NCI-H128 (cell line): ENCODE measurements around the gene VWA3B.

ENCODE experiments used
- DNase-seq: peaks from one replicate; lab custom pipeline; 2025; ENCODE audit not compliant: unreplicated experiment; lab: John Stamatoyannopoulos, UW

Gene VWA3B

GRCh38 chr2:98165516-98166071 is 78.6 kb downstream of the VWA3B start:
- DNase-seq, result no peak

GRCh38 chr2:98167916-98168315 is 80.9 kb downstream of the VWA3B start:
- no peak for DNase-seq

- no peak for DNase-seq
Observed at GRCh38 chr2:98170076-98170475, 83.1 kb downstream of the VWA3B start.

GRCh38 chr2:98172150-98172765 is 85.3 kb downstream of the VWA3B start:
- no peak for DNase-seq

- DNase-seq, result no peak
Observed at GRCh38 chr2:98172951-98173350, 86.0 kb downstream of the VWA3B start.

- DNase-seq, result no peak
Observed at GRCh38 chr2:98175811-98176210, 88.8 kb downstream of the VWA3B start.

- DNase-seq, result no peak
Observed at GRCh38 chr2:98177286-98177685, 90.3 kb downstream of the VWA3B start.

GRCh38 chr2:98177986-98178385 is 91.0 kb downstream of the VWA3B start:
- no peak for DNase-seq

- no peak for DNase-seq
Observed at GRCh38 chr2:98180456-98180855, 93.5 kb downstream of the VWA3B start.

- no peak for DNase-seq
Observed at GRCh38 chr2:98181346-98181745, 94.4 kb downstream of the VWA3B start.

- no peak for DNase-seq
Observed at GRCh38 chr2:98185801-98186200, 98.8 kb downstream of the VWA3B start.

- DNase-seq, result no peak
Observed at GRCh38 chr2:98187194-98187593, 100.2 kb downstream of the VWA3B start.

- no peak for DNase-seq
Observed at GRCh38 chr2:98188351-98189046, 101.5 kb downstream of the VWA3B start.

- no peak for DNase-seq
Observed at GRCh38 chr2:98191883-98192282, 104.9 kb downstream of the VWA3B start.

- DNase-seq, result no peak
Observed at GRCh38 chr2:98201576-98201975, 114.6 kb downstream of the VWA3B start.

GRCh38 chr2:98205889-98206288 is 118.9 kb downstream of the VWA3B start:
- no peak for DNase-seq

- DNase-seq, result no peak
Observed at GRCh38 chr2:98212092-98213000, 125.4 kb downstream of the VWA3B start.

GRCh38 chr2:98216616-98217015 is 129.6 kb downstream of the VWA3B start:
- no peak for DNase-seq

GRCh38 chr2:98219152-98219551 is 132.2 kb downstream of the VWA3B start:
- no peak for DNase-seq

- DNase-seq, result no peak
Observed at GRCh38 chr2:98233941-98234340, 147.0 kb downstream of the VWA3B start.

GRCh38 chr2:98234776-98235175 is 147.8 kb downstream of the VWA3B start:
- no peak for DNase-seq

- no peak for DNase-seq
Observed at GRCh38 chr2:98236935-98237334, 150.0 kb downstream of the VWA3B start.
